Breast epithelium (tissue), 4 donors: ENCODE results near the gene SORL1-AS1. TPM values are rescaled to one million over a fixed set of nuclear protein-coding genes. Genes with fewer than 3 reads are reported as not detected.

Experiments used
- DNase-seq, 2 donors: peaks; one replicate each; pipeline ENCODE4 v3.0.0-alpha.2; 2019; ENCODE audit warnings: low spot score in 2 of 2
- H3K27ac ChIP-seq, 2 donors: fragments of 200-600 bp; sonication (generic) in 1 of 2; one replicate each; pipeline ENCODE4 v1.5.1; 2016 to 2019; ENCODE audit warnings: mild to moderate bottlenecking in 1 of 2
- H3K27me3 ChIP-seq, 2 donors: fragments of 200-600 bp; sonication (generic) in 1 of 2; one replicate each; pipeline versions ENCODE4 v1.5.1 to v1.6.0; 2017 to 2019; ENCODE audit warnings: control low read depth in 1 of 2, mild to moderate bottlenecking in 1 of 2
- H3K36me3 ChIP-seq: fragments of 200-600 bp; one replicate; pipeline ENCODE4 v1.5.1; 2019
- H3K4me1 ChIP-seq, 2 donors: fragments of 200-600 bp; sonication (generic); one replicate each; pipeline ENCODE4 v1.5.1; 2016 to 2019; ENCODE audit warnings: control low read depth in 1 of 2
- H3K4me3 ChIP-seq, 3 donors: fragments of 200-600 bp; sonication (generic); 1 replicate in 2 of 3; 2 replicates in 1 of 3; pipeline ENCODE4 v1.5.1; 2016 to 2019; ENCODE audit warnings: mild to moderate bottlenecking in 3 of 3, moderate library complexity in 2 of 3
- H3K9me3 ChIP-seq, 2 donors: fragments of 200-600 bp; sonication (generic) in 1 of 2; one replicate each; pipeline ENCODE4 v1.5.1; 2016 to 2019; ENCODE audit warnings: control low read depth in 1 of 2
- CTCF ChIP-seq, 3 donors: fragments of 450-650 bp; IDR thresholded peaks; one replicate each; pipeline ENCODE4 v1.5.1; 2016 to 2017; ENCODE audit warnings: antibody characterized with exemption in 3 of 3, mild to moderate bottlenecking in 3 of 3, moderate library complexity in 3 of 3
- POLR2A ChIP-seq: fragments of 450-650 bp; IDR thresholded peaks from one replicate; pipeline ENCODE4 v1.6.1; 2016; ENCODE audit warnings: antibody characterized with exemption, mild to moderate bottlenecking, moderate library complexity
- POLR2AphosphoS5 ChIP-seq, 3 donors: sonication (generic); formaldehyde crosslinking; IDR thresholded peaks; one replicate each; pipeline ENCODE4 v1.6.1; 2017; ENCODE audit warnings: antibody characterized with exemption in 3 of 3
- intact Hi-C: fragments of 100-400 bp; cut with DNase I; formaldehyde crosslinking; loops from one replicate; pipeline ENCODE4 v1.15.1; 2023; ENCODE audit warnings: low total_unique reads
- total RNA-seq, 3 donors: library from RNA; depleted of rRNA; stranded (reverse); fragments of >200 nt; gene quantifications; one replicate each; pipeline ENCODE4 v1.1.0, GENCODE V29; 2016

Gene SORL1-AS1

GRCh38 chr11:121391914-121392313, 60.9 kb downstream of the SORL1-AS1 start:
- no peaks in the 10 kb centered on the region for H3K4me1 ChIP-seq
- DNase-seq, result peak in 1 of 2 donors; percentile 42
- H3K4me3 ChIP-seq, result no peak overlapping the region
- TF ChIP-seq CTCF (IDR thresholded peaks at IDR 0.05) (no peak), POLR2AphosphoS5 (IDR thresholded peaks at IDR 0.05) (no peak), POLR2A (no peak)
- no peaks in the 10 kb centered on the region for H3K9me3 ChIP-seq
- intact Hi-C loops, result no loop called here
- H3K27me3 ChIP-seq, result no peaks in the 10 kb centered on the region
- H3K27ac ChIP-seq, result no peak overlapping the region
- H3K36me3 ChIP-seq, result no peaks in the 10 kb centered on the region

- peak in 1 of 2 donors; percentile 52 for DNase-seq
- Histone ChIP-seq H3K27ac (peak overlapping the region in 1 of 2 donors; percentile 21), H3K36me3 (no peaks in the 10 kb centered on the region), H3K9me3 (no peaks in the 10 kb centered on the region), H3K27me3 (no peaks in the 10 kb centered on the region), H3K4me1 (no peaks in the 10 kb centered on the region), H3K4me3 (no peak overlapping the region)
- intact Hi-C loops, result no loop called here
- TF ChIP-seq POLR2A (no peak), CTCF (IDR thresholded peaks at IDR 0.05) (no peak), POLR2AphosphoS5 (IDR thresholded peaks at IDR 0.05) (no peak)
These were observed 63.1 kb downstream of the SORL1-AS1 start for GRCh38 chr11:121389651-121390050.

Other genes with a start within 250 kb of the SORL1-AS1 start
- 10 to 100 TPM; 25.8 to 54.7 (median 51.5) TPM for gene SC5D, start 160.2 kb downstream of the SORL1-AS1 start, total RNA-seq
- gene SORL1, start 653 bp downstream of the SORL1-AS1 start, total RNA-seq, result 10 to 100 TPM in 2 of 3 donors, 1 to 10 TPM in 1; 3.5 to 64.0 (median 50.8) TPM